Upper lobe of left lung (tissue), 6 donors: Measurements from ENCODE around the gene RAI1. TPM values are rescaled to one million over a fixed set of nuclear protein-coding genes. Genes with fewer than 3 reads are reported as not detected.

Experiments
- ATAC-seq, 2 donors: fragments of 200-7000 bp; cut with Tn5 transposase; one replicate each; pipeline ENCODE4 v1.9.1; 2022; ENCODE audit warnings: mild to moderate bottlenecking in 2 of 2, moderate library complexity in 2 of 2; ENCODE audit not compliant: low FRiP score in 2 of 2
- DNase-seq, 2 donors: peaks; one replicate each; pipeline ENCODE4 v3.0.0-alpha.2; 2019 to 2020
- H3K27ac ChIP-seq, 4 donors: fragments of 200-600 bp; sonication (generic); one replicate each; pipeline ENCODE4 v1.5.1; 2016 to 2019
- H3K27me3 ChIP-seq, 4 donors: fragments of 200-600 bp; sonication (generic); one replicate each; pipeline ENCODE4 v1.5.1; 2017 to 2019
- H3K36me3 ChIP-seq, 4 donors: fragments of 200-600 bp; sonication (generic); one replicate each; pipeline ENCODE4 v1.5.1; 2016 to 2019
- H3K4me1 ChIP-seq, 4 donors: fragments of 200-600 bp; sonication (generic); one replicate each; pipeline ENCODE4 v1.5.1; 2018 to 2019
- H3K4me3 ChIP-seq, 4 donors: fragments of 200-600 bp; sonication (generic); one replicate each; pipeline ENCODE4 v1.5.1; 2017 to 2019; ENCODE audit warnings: mild to moderate bottlenecking in 2 of 4, moderate library complexity in 1 of 4
- H3K9me3 ChIP-seq, 4 donors: fragments of 200-600 bp; sonication (generic); one replicate each; pipeline ENCODE4 v1.5.1; 2018 to 2019
- CTCF ChIP-seq, 6 experiments: fragments of 450-650 bp in 4 of 6; fragments of 200-600 bp in 2 of 6; sonication (generic) in 2 of 6; IDR thresholded peaks; one replicate each; pipeline ENCODE4 v1.5.1; 2016 to 2019; ENCODE audit warnings: antibody characterized with exemption in 6 of 6
- EP300 ChIP-seq, 4 donors: sonication (generic); formaldehyde crosslinking; IDR thresholded peaks; one replicate each; pipeline ENCODE4 v1.5.1; 2017; ENCODE audit warnings: antibody characterized with exemption in 4 of 4, control low read depth in 2 of 4
- POLR2A ChIP-seq, 4 donors: fragments of 450-650 bp; IDR thresholded peaks; one replicate each; pipeline ENCODE4 v1.5.1; 2016 to 2017; ENCODE audit warnings: antibody characterized with exemption in 4 of 4, mild to moderate bottlenecking in 2 of 4
- POLR2AphosphoS5 ChIP-seq, 2 donors: sonication (generic); formaldehyde crosslinking; IDR thresholded peaks; one replicate each; pipeline ENCODE4 v1.5.1; 2017; ENCODE audit warnings: antibody characterized with exemption in 2 of 2
- WGBS, 2 donors: methylation state at CpG; one replicate each; pipeline ENCODE4 v1.1.5; 2017 to 2018; 5-methylcytosine and 5-hydroxymethylcytosine counted together
- total RNA-seq, 6 donors: library from RNA; depleted of rRNA in 4 of 6; stranded (reverse); fragments of >200 nt in 4 of 6; gene quantifications; one replicate each; pipeline versions ENCODE4 v1.1.0 to v1.2.1, GENCODE V29; 2016 to 2021
- donor health status: DM: no; HTN: no; CAD: no; lungs with moderate emphysema.
- donor health status: DM: no; HTN: yes; CAD: no; lungs with severe emphysema.

RAI1 gene
- total RNA-seq, 6 donors from 2014 or later, result 33.8 to 76.6 (median 41.2) TPM

- H3K27me3 ChIP-seq, result no peaks in the 10 kb centered on the region
- TF ChIP-seq POLR2A (IDR thresholded peaks at IDR 0.05) (no peak), CTCF (IDR thresholded peaks at IDR 0.05) (no peak), EP300 (IDR thresholded peaks at IDR 0.05) (no peak), POLR2AphosphoS5 (IDR thresholded peaks at IDR 0.05) (no peak)
- H3K4me3 ChIP-seq, result no peak overlapping the region
- 78 to 79% methylated on average over 13 of the region's 13 CpGs for WGBS, 2 donors
- ATAC-seq (no peak), DNase-seq (peak in 1 of 2 donors; percentile 56)
- no peak overlapping the region for H3K27ac ChIP-seq
- H3K4me1 ChIP-seq, result peaks cover 18 to 32% (median 20%) of the 10 kb centered on the region in 4 donors
- H3K36me3 ChIP-seq, result peaks cover 0 to 3% (median 0%) of the 10 kb centered on the region in 4 donors
- H3K9me3 ChIP-seq, result no peaks in the 10 kb centered on the region
These were observed 89.4 kb downstream of the RAI1 start for GRCh38 chr17:17770632-17771044.

- Histone ChIP-seq H3K4me1 (peaks cover 18 to 32% (median 20%) of the 10 kb centered on the region in 4 donors), H3K36me3 (no peaks in the 10 kb centered on the region), H3K27me3 (no peaks in the 10 kb centered on the region), H3K4me3 (no peak overlapping the region), H3K9me3 (no peaks in the 10 kb centered on the region), H3K27ac (no peak overlapping the region)
- ATAC-seq (no peak), DNase-seq (no peak)
- no peak for TF ChIP-seq POLR2A (IDR thresholded peaks at IDR 0.05)
- no peak for TF ChIP-seq EP300 (IDR thresholded peaks at IDR 0.05)
- no peak for TF ChIP-seq POLR2AphosphoS5 (IDR thresholded peaks at IDR 0.05)
- 94 to 97% methylated on average over 8 to 10 of the region's 10 CpGs for WGBS, 2 donors
These were observed 90.4 kb downstream of the RAI1 start for GRCh38 chr17:17771498-17772201.

GRCh38 chr17:17772231-17772630, 91.0 kb downstream of the RAI1 start:
- no peak overlapping the region for H3K27ac ChIP-seq
- H3K9me3 ChIP-seq, result no peaks in the 10 kb centered on the region
- H3K4me3 ChIP-seq, result no peak overlapping the region
- no peaks in the 10 kb centered on the region for H3K27me3 ChIP-seq
- no peak for ATAC-seq
- no peaks in the 10 kb centered on the region for H3K36me3 ChIP-seq
- TF ChIP-seq POLR2AphosphoS5 (IDR thresholded peaks at IDR 0.05) (no peak), POLR2A (IDR thresholded peaks at IDR 0.05) (no peak), EP300 (IDR thresholded peaks at IDR 0.05) (no peak), CTCF (IDR thresholded peaks at IDR 0.05) (no peak)
- WGBS, 2 donors, result 66 to 80% methylated on average over 3 of the region's 3 CpGs
- DNase-seq, result no peak
- H3K4me1 ChIP-seq, result peaks cover 18 to 32% (median 20%) of the 10 kb centered on the region in 4 donors

- Histone ChIP-seq H3K4me1 (peaks cover 9 to 27% (median 16%) of the 10 kb centered on the region in 4 donors), H3K27me3 (no peaks in the 10 kb centered on the region), H3K27ac (peak overlapping the region; percentile 46 to 74 (median 62)), H3K9me3 (no peaks in the 10 kb centered on the region), H3K36me3 (no peaks in the 10 kb centered on the region), H3K4me3 (no peak overlapping the region)
- WGBS, 2 donors, result 56 to 61% methylated on average over 17 to 21 of the region's 21 CpGs
- peak in 1 of 2 donors; percentile 32 for ATAC-seq
- DNase-seq, result peak in 1 of 2 donors; percentile 74
- TF ChIP-seq CTCF (IDR thresholded peaks at IDR 0.05) (peak in 4 of 6 experiments; percentile 36 to 61 (median 54)), POLR2AphosphoS5 (IDR thresholded peaks at IDR 0.05) (no peak), POLR2A (IDR thresholded peaks at IDR 0.05) (no peak)
These were observed 93.0 kb downstream of the RAI1 start for GRCh38 chr17:17774009-17774881.

- no peak for ATAC-seq
- Histone ChIP-seq H3K27me3 (no peaks in the 10 kb centered on the region), H3K4me3 (no peak overlapping the region), H3K4me1 (peaks cover 22 to 34% (median 29%) of the 10 kb centered on the region in 4 donors), H3K27ac (no peak overlapping the region), H3K36me3 (no peaks in the 10 kb centered on the region), H3K9me3 (no peaks in the 10 kb centered on the region)
- 68 to 88% methylated on average over 3 of the region's 3 CpGs for WGBS, 2 donors
- no peak for DNase-seq
- TF ChIP-seq CTCF (IDR thresholded peaks at IDR 0.05) (no peak), POLR2A (IDR thresholded peaks at IDR 0.05) (no peak), EP300 (IDR thresholded peaks at IDR 0.05) (no peak), POLR2AphosphoS5 (IDR thresholded peaks at IDR 0.05) (no peak)
These were observed 95.6 kb downstream of the RAI1 start for GRCh38 chr17:17776889-17777288.
